ENCODE measurements around the gene NCAPH2. TPM values are rescaled to one million over a fixed set of nuclear protein-coding genes. Genes with fewer than 3 reads are reported as not detected.

NCAPH2 gene
- total RNA-seq, 1 donor: 27.5 TPM

DNA sequence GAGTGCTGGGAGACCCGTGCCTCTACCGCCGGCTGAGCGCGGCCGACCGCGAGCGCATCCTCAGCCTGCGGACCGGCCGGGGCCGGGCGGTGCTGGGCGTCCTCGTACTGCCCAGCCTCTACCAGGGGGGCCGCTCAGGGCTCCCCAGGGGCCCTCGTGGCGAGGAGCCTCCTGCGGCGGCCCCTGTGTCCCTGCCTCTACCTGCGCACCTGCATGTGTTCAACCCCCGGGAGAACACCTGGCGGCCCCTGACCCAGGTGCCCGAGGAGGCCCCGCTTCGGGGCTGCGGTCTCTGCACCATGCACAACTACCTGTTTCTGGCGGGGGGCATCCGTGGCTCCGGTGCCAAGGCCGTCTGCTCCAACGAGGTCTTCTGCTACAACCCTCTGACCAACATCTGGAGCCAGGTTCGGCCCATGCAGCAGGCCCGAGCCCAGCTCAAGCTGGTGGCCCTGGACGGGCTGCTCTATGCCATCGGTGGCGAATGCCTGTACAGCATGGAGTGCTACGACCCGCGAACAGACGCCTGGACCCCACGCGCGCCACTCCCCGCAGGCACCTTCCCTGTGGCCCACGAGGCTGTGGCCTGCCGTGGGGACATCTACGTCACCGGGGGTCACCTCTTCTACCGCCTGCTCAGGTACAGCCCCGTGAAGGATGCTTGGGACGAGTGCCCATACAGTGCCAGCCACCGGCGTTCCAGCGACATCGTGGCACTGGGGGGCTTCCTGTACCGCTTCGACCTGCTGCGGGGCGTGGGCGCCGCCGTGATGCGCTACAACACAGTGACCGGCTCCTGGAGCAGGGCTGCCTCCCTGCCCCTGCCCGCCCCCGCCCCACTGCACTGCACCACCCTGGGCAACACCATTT lies 41.1 kb downstream of the NCAPH2 start:
- no peaks in the 10 kb centered on the region for H3K4me1 ChIP-seq (ENCODE audit: insufficient read depth, low read length)
- H3K9me3 ChIP-seq (ENCODE audit: low read depth, low read length): no peaks in the 10 kb centered on the region
- H3K27ac ChIP-seq (ENCODE audit: low read depth, low read length): no peak overlapping the region
- H3K4me3 ChIP-seq (ENCODE audit: insufficient read depth, low read length): no peak overlapping the region
- H3K36me3 ChIP-seq (ENCODE audit: insufficient read depth, low read length): no peaks in the 10 kb centered on the region
- H3K4me2 ChIP-seq (ENCODE audit: insufficient read depth, low read length): no peak overlapping the region
- no peak for TF ChIP-seq CTCF (IDR thresholded peaks at IDR 0.05; ENCODE audit: extremely low read depth, low read depth, low read length)
- DNase-seq (ENCODE audit: insufficient read length, low spot score, missing footprints): peak; percentile 86
- peaks cover 53% of the 10 kb centered on the region for H3K27me3 ChIP-seq (ENCODE audit: insufficient read depth, low read length)
- H3K79me2 ChIP-seq (ENCODE audit: insufficient read depth, low read length): no peaks in the 10 kb centered on the region
- no peaks in the 10 kb centered on the region for H4K20me1 ChIP-seq (ENCODE audit: insufficient read depth, low read length)
- no peak overlapping the region for H2AFZ ChIP-seq (ENCODE audit: low read length)

- Histone ChIP-seq H4K20me1 (ENCODE audit: insufficient read depth, low read length) (no peaks in the 10 kb centered on the region), H3K9me3 (ENCODE audit: low read depth, low read length) (no peaks in the 10 kb centered on the region), H3K79me2 (ENCODE audit: insufficient read depth, low read length) (no peaks in the 10 kb centered on the region), H3K36me3 (ENCODE audit: insufficient read depth, low read length) (no peaks in the 10 kb centered on the region), H3K4me3 (ENCODE audit: insufficient read depth, low read length) (no peak overlapping the region), H2AFZ (ENCODE audit: low read length) (no peak overlapping the region), H3K27me3 (ENCODE audit: insufficient read depth, low read length) (peaks cover 46% of the 10 kb centered on the region), H3K4me1 (ENCODE audit: insufficient read depth, low read length) (no peaks in the 10 kb centered on the region), H3K27ac (ENCODE audit: low read depth, low read length) (no peak overlapping the region), H3K4me2 (ENCODE audit: insufficient read depth, low read length) (no peak overlapping the region)
- peak; percentile 66 for DNase-seq (ENCODE audit: insufficient read length, low spot score, missing footprints)
- no peak for TF ChIP-seq CTCF (IDR thresholded peaks at IDR 0.05; ENCODE audit: extremely low read depth, low read depth, low read length)
These were observed 42.4 kb downstream of the NCAPH2 start for GRCh38 chr22:50550395-50550794.

DNA sequence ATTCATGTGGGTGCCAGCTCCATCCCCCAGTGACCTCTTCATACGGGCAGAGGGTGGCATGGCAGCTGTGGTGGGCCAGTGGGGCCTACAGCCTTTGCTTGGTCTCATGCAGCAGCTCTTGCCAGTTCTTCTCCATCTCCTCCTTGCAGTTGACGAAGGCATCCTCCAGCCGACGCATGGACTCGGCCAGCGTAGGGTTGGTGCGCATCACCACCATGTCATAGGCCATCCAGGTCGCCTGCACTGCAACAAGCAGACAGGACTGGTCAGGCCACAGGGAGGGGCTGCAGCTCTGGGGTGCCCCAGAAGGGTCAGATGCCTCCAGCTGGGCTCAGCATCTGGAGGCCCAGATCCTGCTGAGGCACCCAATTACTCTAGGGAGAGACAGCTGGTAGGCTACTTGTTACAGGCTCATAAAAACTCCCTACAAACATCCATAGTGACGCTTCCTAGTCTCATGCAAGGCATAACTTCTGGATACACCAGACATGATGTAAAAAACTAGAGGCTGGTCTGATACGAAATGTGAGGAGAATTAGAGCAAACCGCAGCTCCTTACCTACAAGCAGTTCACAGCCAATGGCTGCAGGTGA lies 43.2 kb downstream of the NCAPH2 start:
- H3K4me2 ChIP-seq (ENCODE audit: insufficient read depth, low read length): no peak overlapping the region
- H3K36me3 ChIP-seq (ENCODE audit: insufficient read depth, low read length): no peaks in the 10 kb centered on the region
- H3K4me3 ChIP-seq (ENCODE audit: insufficient read depth, low read length): no peak overlapping the region
- no peaks in the 10 kb centered on the region for H3K4me1 ChIP-seq (ENCODE audit: insufficient read depth, low read length)
- no peaks in the 10 kb centered on the region for H4K20me1 ChIP-seq (ENCODE audit: insufficient read depth, low read length)
- peak; percentile 62 for DNase-seq (ENCODE audit: insufficient read length, low spot score, missing footprints)
- H3K9me3 ChIP-seq (ENCODE audit: low read depth, low read length): no peaks in the 10 kb centered on the region
- no peak overlapping the region for H2AFZ ChIP-seq (ENCODE audit: low read length)
- TF ChIP-seq CTCF (IDR thresholded peaks at IDR 0.05; ENCODE audit: extremely low read depth, low read depth, low read length): no peak
- peaks cover 39% of the 10 kb centered on the region for H3K27me3 ChIP-seq (ENCODE audit: insufficient read depth, low read length)
- H3K79me2 ChIP-seq (ENCODE audit: insufficient read depth, low read length): no peaks in the 10 kb centered on the region
- H3K27ac ChIP-seq (ENCODE audit: low read depth, low read length): no peak overlapping the region

DNA sequence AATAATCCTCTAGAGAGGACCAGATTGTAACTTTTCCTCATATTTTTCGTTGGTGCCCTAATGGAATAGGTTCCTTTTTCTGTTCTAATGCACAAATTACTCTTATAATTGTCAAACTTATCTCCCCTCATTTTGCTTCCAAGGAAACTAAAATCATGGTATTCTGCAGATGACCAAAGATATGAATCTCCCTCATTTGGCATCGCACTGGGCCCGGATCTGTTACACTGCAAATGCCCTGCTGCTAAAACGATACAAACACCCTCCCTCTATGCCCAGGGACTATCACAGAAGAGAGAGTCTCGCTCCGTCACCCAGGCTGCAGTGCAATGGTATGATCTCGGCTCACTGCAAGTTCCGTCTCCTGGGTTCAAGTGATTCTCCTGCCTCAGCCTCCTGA lies 45.3 kb downstream of the NCAPH2 start:
- H3K4me2 ChIP-seq (ENCODE audit: insufficient read depth, low read length): no peak overlapping the region
- H3K4me1 ChIP-seq (ENCODE audit: insufficient read depth, low read length): no peaks in the 10 kb centered on the region
- no peak for DNase-seq (ENCODE audit: insufficient read length, low spot score, missing footprints)
- H3K27ac ChIP-seq (ENCODE audit: low read depth, low read length): no peak overlapping the region
- no peak overlapping the region for H3K4me3 ChIP-seq (ENCODE audit: insufficient read depth, low read length)
- no peaks in the 10 kb centered on the region for H3K79me2 ChIP-seq (ENCODE audit: insufficient read depth, low read length)
- no peak for TF ChIP-seq CTCF (IDR thresholded peaks at IDR 0.05; ENCODE audit: extremely low read depth, low read depth, low read length)
- H3K9me3 ChIP-seq (ENCODE audit: low read depth, low read length): no peaks in the 10 kb centered on the region
- H2AFZ ChIP-seq (ENCODE audit: low read length): no peak overlapping the region
- no peaks in the 10 kb centered on the region for H4K20me1 ChIP-seq (ENCODE audit: insufficient read depth, low read length)
- H3K27me3 ChIP-seq (ENCODE audit: insufficient read depth, low read length): peaks cover 21% of the 10 kb centered on the region
- H3K36me3 ChIP-seq (ENCODE audit: insufficient read depth, low read length): no peaks in the 10 kb centered on the region
